H1 (cell line): Measurements from ENCODE around the gene KCNT1. TPM values are rescaled to one million over a fixed set of nuclear protein-coding genes. Genes with fewer than 3 reads are reported as not detected.

Source experiments
- CTCF ChIA-PET: fragments of 300-600 bp; sonication (Branson Sonifier 250); formaldehyde crosslinking; loops from one replicate; lab custom pipeline; 2021; ENCODE audit not compliant: partially characterized antibody; lab: Charles Lee
- POLR2A ChIA-PET: fragments of 300-600 bp; sonication (Branson Sonifier 250); formaldehyde crosslinking; loops from one replicate; lab custom pipeline; 2021; ENCODE audit warnings: inconsistent platforms; ENCODE audit not compliant: partially characterized antibody; lab: Charles Lee
- DNase-seq, 2 experiments: peaks; one replicate each; pipeline versions ENCODE4 v3.0.0 to v3.0.0-alpha.2; 2010 to 2022; ENCODE audit warnings: low spot score in 2 of 2, low read depth in 1 of 2, mixed read lengths in 1 of 2
- FAIRE-seq: peaks from 2 replicates; lab custom pipeline; 2011; peaks lifted over from hg19 to GRCh38; lab: Jason Lieb, UNC
- H2AFZ ChIP-seq: 2 replicates; pipeline ENCODE4 v1.8.1; 2012; ENCODE audit warnings: low read length, inconsistent platforms
- H2AK5ac ChIP-seq: 2 replicates; pipeline ENCODE4 v1.6.1; 2013; ENCODE audit warnings: low read depth, low read length
- H2BK120ac ChIP-seq: replicated peaks from 2 replicates; pipeline ENCODE3; 2013; ENCODE audit warnings: low read depth, low read length, inconsistent platforms
- H2BK12ac ChIP-seq: 2 replicates; pipeline ENCODE4 v1.6.1; 2013; ENCODE audit warnings: low read depth, low read length
- H2BK15ac ChIP-seq: 2 replicates; pipeline ENCODE4 v1.6.1; 2013; ENCODE audit warnings: low read length
- H2BK20ac ChIP-seq: 2 replicates; pipeline ENCODE4 v1.6.1; 2013; ENCODE audit warnings: low read length
- H2BK5ac ChIP-seq: 2 replicates; pipeline ENCODE4 v1.6.1; 2013; ENCODE audit warnings: low read depth, low read length
- H3K14ac ChIP-seq: 2 replicates; pipeline ENCODE4 v1.6.1; 2013; ENCODE audit warnings: inconsistent platforms; ENCODE audit not compliant: insufficient read length
- H3K18ac ChIP-seq: 2 replicates; pipeline ENCODE4 v1.6.1; 2013; ENCODE audit warnings: low read length; ENCODE audit errors: extremely low read depth
- H3K23ac ChIP-seq: 2 replicates; pipeline ENCODE4 v1.6.1; 2013; ENCODE audit warnings: inconsistent platforms; ENCODE audit not compliant: insufficient read length
- H3K23me2 ChIP-seq: 2 replicates; pipeline ENCODE4 v1.6.1; 2013; ENCODE audit warnings: low read depth, low read length
- H3K27ac ChIP-seq: 2 replicates; pipeline ENCODE4 v1.6.1; 2011; ENCODE audit warnings: low read depth, low read length, inconsistent platforms
- H3K27me3 ChIP-seq, 4 experiments: replicated peaks in 1 of 4; 1 replicate in 1 of 4; 2 replicates in 3 of 4; pipeline versions ENCODE4 v1.6.1 to v1.8.1; 2011 to 2013; ENCODE audit warnings: low read length in 3 of 4, mild to moderate bottlenecking in 3 of 4, inconsistent platforms in 2 of 4, mixed read lengths in 2 of 4, moderate library complexity in 1 of 4; ENCODE audit not compliant: control insufficient read depth in 3 of 4, insufficient read depth in 3 of 4; ENCODE audit errors: extremely low read depth in 1 of 4
- H3K36me3 ChIP-seq, 4 experiments: 2 replicates each; pipeline versions ENCODE4 v1.6.1 to v1.8.1; 2011 to 2013; ENCODE audit warnings: mild to moderate bottlenecking in 4 of 4, low read length in 3 of 4, moderate library complexity in 2 of 4, control low read depth in 1 of 4, inconsistent platforms in 1 of 4; ENCODE audit not compliant: insufficient read depth in 4 of 4, control insufficient read depth in 2 of 4
- H3K4ac ChIP-seq: replicated peaks from 2 replicates; pipeline ENCODE3; 2013; ENCODE audit warnings: low read length, low read depth, mixed read lengths, inconsistent platforms; ENCODE audit not compliant: insufficient read length
- H3K4me1 ChIP-seq, 4 experiments: replicated peaks in 1 of 4; 1 replicate in 1 of 4; 2 replicates in 3 of 4; pipeline versions ENCODE4 v1.6.1 to v1.8.1; 2011 to 2013; ENCODE audit warnings: low read length in 3 of 4, inconsistent platforms in 2 of 4, mixed read lengths in 1 of 4; ENCODE audit not compliant: insufficient read depth in 4 of 4, control insufficient read depth in 3 of 4
- H3K4me2 ChIP-seq, 2 experiments: 2 replicates each; pipeline versions ENCODE4 v1.6.1 to v1.8.1; 2011 to 2013; ENCODE audit warnings: low read depth in 2 of 2, low read length in 2 of 2, control low read depth in 1 of 2, inconsistent platforms in 1 of 2, mild to moderate bottlenecking in 1 of 2; ENCODE audit not compliant: insufficient read depth in 1 of 2
- H3K4me3 ChIP-seq, 4 experiments: fragments of 200-600, 300-600 bp in 1 of 4; sonication (generic), shearing (Covaris generic), sonication (Bioruptor Twin) in 1 of 4; 2 replicates each; pipeline versions ENCODE4 v1.5.1 to v1.8.1; 2011 to 2016; ENCODE audit warnings: low read length in 4 of 4, low read depth in 3 of 4, control low read depth in 2 of 4, inconsistent platforms in 2 of 4, mild to moderate bottlenecking in 2 of 4, mixed read lengths in 1 of 4, moderate library complexity in 1 of 4; ENCODE audit not compliant: insufficient read depth in 2 of 4; ENCODE audit errors: extremely low read depth in 1 of 4
- H3K56ac ChIP-seq: replicated peaks from 2 replicates; pipeline ENCODE3; 2013; ENCODE audit warnings: low read depth, mild to moderate bottlenecking, mixed read lengths, low read length, inconsistent platforms; ENCODE audit not compliant: insufficient read length
- H3K79me1 ChIP-seq: 2 replicates; pipeline ENCODE4 v1.6.1; 2013; ENCODE audit warnings: low read depth, low read length, control low read depth
- H3K79me2 ChIP-seq, 2 experiments: 2 replicates each; pipeline versions ENCODE4 v1.6.1 to v1.8.1; 2012 to 2013; ENCODE audit warnings: low read length in 2 of 2, mild to moderate bottlenecking in 2 of 2, inconsistent platforms in 1 of 2; ENCODE audit not compliant: insufficient read depth in 2 of 2, control insufficient read depth in 1 of 2
- H3K9ac ChIP-seq, 4 experiments: replicated peaks in 1 of 4; 1 replicate in 1 of 4; 2 replicates in 3 of 4; pipeline versions ENCODE4 v1.6.1 to v1.8.1; 2011 to 2013; ENCODE audit warnings: low read depth in 3 of 4, low read length in 3 of 4, control low read depth in 2 of 4, mild to moderate bottlenecking in 2 of 4, moderate library complexity in 2 of 4, inconsistent platforms in 1 of 4; ENCODE audit errors: extremely low read depth in 1 of 4
- H3K9me3 ChIP-seq, 2 experiments: 2 replicates each; pipeline versions ENCODE4 v1.6.1 to v1.8.1; 2012 to 2013; ENCODE audit warnings: mild to moderate bottlenecking in 2 of 2, moderate library complexity in 2 of 2, control low read depth in 1 of 2, inconsistent platforms in 1 of 2, low read depth in 1 of 2, low read length in 1 of 2, mixed read lengths in 1 of 2; ENCODE audit not compliant: insufficient read depth in 2 of 2
- H4K20me1 ChIP-seq, 2 experiments: replicated peaks in 1 of 2; 2 replicates each; pipeline versions ENCODE3 to v1.8.1; 2011 to 2013; ENCODE audit warnings: inconsistent platforms in 2 of 2, low read length in 2 of 2, mild to moderate bottlenecking in 1 of 2; ENCODE audit not compliant: insufficient read depth in 2 of 2, control insufficient read depth in 1 of 2
- H4K5ac ChIP-seq: 2 replicates; pipeline ENCODE4 v1.6.1; 2013; ENCODE audit warnings: low read length, low read depth, mixed read lengths, inconsistent platforms; ENCODE audit not compliant: insufficient read length
- H4K8ac ChIP-seq: 2 replicates; pipeline ENCODE4 v1.8.0; 2013; ENCODE audit warnings: mild to moderate bottlenecking, moderate library complexity, low read length, inconsistent platforms; ENCODE audit not compliant: insufficient read depth; ENCODE audit errors: extremely low read depth
- H4K91ac ChIP-seq: replicated peaks from 2 replicates; pipeline ENCODE3; 2013; ENCODE audit warnings: low read length, mixed read lengths, inconsistent platforms; ENCODE audit not compliant: insufficient read length
- BRCA1 ChIP-seq: IDR thresholded peaks from 2 replicates; pipeline ENCODE4 v1.6.1; 2012; ENCODE audit warnings: low read depth, low read length, improper control_type of control experiment
- CEBPB ChIP-seq: IDR thresholded peaks from 2 replicates; pipeline ENCODE4 v1.6.1; 2012; ENCODE audit warnings: low read depth, low read length
- JUN ChIP-seq: IDR thresholded peaks from 2 replicates; pipeline ENCODE4 v1.6.1; 2011; ENCODE audit warnings: low read depth, mild to moderate bottlenecking, improper control_type of control experiment, low read length
- RAD21 ChIP-seq, 2 experiments: IDR thresholded peaks in 1 of 2; conservative IDR thresholded peaks in 1 of 2; 2 replicates each; pipeline ENCODE4 v1.6.1; 2011; ENCODE audit warnings: low read depth in 2 of 2, low read length in 2 of 2, improper control_type of control experiment in 1 of 2, inconsistent platforms in 1 of 2, mild to moderate bottlenecking in 1 of 2, moderate library complexity in 1 of 2
- RNF2 ChIP-seq: fragments of 200-900, 300-1000 bp; sonication (generic); IDR thresholded peaks from 2 replicates; pipeline ENCODE4 v1.7.1; 2016; ENCODE audit warnings: borderline replicate concordance, low read depth, mild to moderate bottlenecking, antibody characterized with exemption, low read length; ENCODE audit not compliant: poor library complexity, severe bottlenecking; ENCODE audit errors: missing control alignments
- SIX5 ChIP-seq: IDR thresholded peaks from 2 replicates; pipeline ENCODE4 v1.6.1; 2011; ENCODE audit warnings: mild to moderate bottlenecking, low read depth, low read length
- USF2 ChIP-seq: IDR thresholded peaks from 2 replicates; pipeline ENCODE4 v1.6.1; 2011; ENCODE audit warnings: low read length, improper control_type of control experiment
- WGBS, 2 experiments: shearing (Covaris generic) in 1 of 2; methylation state at CpG; one replicate each; pipeline versions ENCODE4 v1.1.6 to v1.1.7; 2013 to 2015; ENCODE audit warnings: low lambda C conversion rate in 2 of 2, mixed read lengths in 2 of 2, inconsistent platforms in 1 of 2, low coverage in 1 of 2, missing lambda C conversion rate in 1 of 2; ENCODE audit not compliant: insufficient replicate concordance in 2 of 2, insufficient coverage in 1 of 2, insufficient read length in 1 of 2; ENCODE audit errors: extremely low coverage in 1 of 2, missing lambda C conversion rate in 1 of 2; 5-methylcytosine and 5-hydroxymethylcytosine counted together
- polyA plus RNA-seq, 7 experiments: library from polyadenylated mRNA; depleted of rRNA in 3 of 7; stranded (reverse) in 5 of 7; unstranded in 2 of 7; fragments of >200 nt in 5 of 7; fragments of 200-250 nt in 2 of 7; gene quantifications; 1 replicate in 5 of 7; 2 replicates in 1 of 7; 4 replicates in 1 of 7; pipeline versions ENCODE4 v1.2.1 to v1.2.3, GENCODE V29; 2011 to 2013; ENCODE audit warnings: missing spikeins in 2 of 7, mixed read lengths in 2 of 7
- total RNA-seq: library from RNA; stranded (reverse); fragmentation: NEBNext Ultra II Directional; extraction: Animal tissue kit (Norgen Biotek cat#: 25700); gene quantifications from 2 replicates; pipeline ENCODE4 v1.2.1, GENCODE V29; 2021

The KCNT1 gene
- total and polyA plus RNA-seq, 2 of the 8 experiments (the other 6 are each of a cell fraction or from before 2014, with no cell fraction given) = 0.13 to 0.20 TPM

- DNase-seq = no peak
- peak overlapping the region; percentile 14 for H3K56ac ChIP-seq
- peaks cover 0 to 38% of the 10 kb centered on the region in 2 experiments; a peak in 2 of 4 replicates for H3K79me2 ChIP-seq
- H2BK20ac ChIP-seq = no peak overlapping the region
- TF ChIP-seq CEBPB (no peak), BRCA1 (no peak), SIX5 (no peak), JUN (no peak), USF2 (no peak), RNF2 (no peak), RAD21 (IDR thresholded peaks at IDR 0.05 in 1 of 2, conservative IDR thresholded peaks at IDR 0.05 in 1 of 2; ENCODE audit: low read depth in 2 of 2, low read length in 2 of 2) (no peak)
- H2BK5ac ChIP-seq = no peak overlapping the region
- H3K23ac ChIP-seq = no peak overlapping the region
- no peak overlapping the region for H4K5ac ChIP-seq
- H3K18ac ChIP-seq = no peak overlapping the region
- H2AK5ac ChIP-seq = no peak overlapping the region
- no peak overlapping the region for H2BK12ac ChIP-seq
- H2AFZ ChIP-seq = no peak overlapping the region
- H4K8ac ChIP-seq = peak overlapping the region; percentile 63; the same call in 1 of the 2 replicates
- H2BK120ac ChIP-seq = no peak overlapping the region
- H3K23me2 ChIP-seq = no peaks in the 10 kb centered on the region
- H3K27ac ChIP-seq = peak overlapping the region; percentile 12; the same call in 1 of the 2 replicates
- H3K27me3 ChIP-seq = no peaks in the 10 kb centered on the region
- 91% methylated on average over 25 of the region's 25 CpGs; no CpG with 5 or more reads in 1 of the 2 experiments for WGBS, 2 experiments
- H3K4ac ChIP-seq = no peak overlapping the region
- H3K36me3 ChIP-seq = peaks cover 19 to 33% (median 31%) of the 10 kb centered on the region in 4 experiments
- peaks cover 8% of the 10 kb centered on the region; the same call in 1 of the 2 replicates for H3K79me1 ChIP-seq
- FAIRE-seq = no peak
- no peak overlapping the region for H3K9ac ChIP-seq
- H3K14ac ChIP-seq = no peak overlapping the region
- no peaks in the 10 kb centered on the region for H3K4me1 ChIP-seq
- POLR2A ChIA-PET = interaction anchor here (0.6 to 0.9 kb wide), 4 partner anchors 14 to 102 kb away, joined by 3 to 4 read pairs (median 3); no protein-coding TSS in a partner anchor
- H4K91ac ChIP-seq = no peak overlapping the region
- peaks cover 2 to 10% of the 10 kb centered on the region in 2 experiments for H4K20me1 ChIP-seq
- no peaks in the 10 kb centered on the region for H3K9me3 ChIP-seq
- no peak overlapping the region for H3K4me2 ChIP-seq
- H3K4me3 ChIP-seq = no peak overlapping the region
- no peak overlapping the region for H2BK15ac ChIP-seq
- CTCF ChIA-PET = interaction anchor here (0.6 to 1.1 kb wide), 6 partner anchors 9 to 123 kb away, joined by 3 to 4 read pairs (median 3); partner anchors contain the start of gene KCNT1
Measured at GRCh38 chr9:135825435-135826187, 123.6 kb downstream of the KCNT1 start.
